Measurements from ENCODE around the gene ITSN2.

DNA sequence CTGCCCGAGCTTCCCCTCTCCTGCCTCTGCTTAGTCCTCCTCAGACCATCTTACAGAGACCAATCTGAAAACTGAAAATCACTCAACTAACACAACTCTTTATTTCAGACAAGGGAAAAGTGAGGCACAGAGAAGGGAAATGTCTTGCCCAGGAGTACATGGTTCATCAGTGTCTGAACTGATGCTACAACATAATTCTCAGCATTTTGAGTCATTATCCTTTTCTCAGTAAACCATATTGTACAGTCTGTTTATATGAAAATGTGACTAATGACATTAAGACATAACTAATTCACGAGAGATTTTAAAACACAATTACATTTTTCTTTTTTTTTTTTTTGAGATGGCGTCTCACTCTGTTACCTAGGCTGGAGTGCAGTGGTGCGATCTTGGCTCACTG, 62.7 kb downstream of the ITSN2 start:
- TF ChIP-seq CTCF (IDR thresholded peaks at IDR 0.05) (no peak), POLR2AphosphoS5 (IDR thresholded peaks at IDR 0.05) (no peak)

All from transverse colon (tissue), 4 donors.